Activated naive CD4-positive, alpha-beta T cell treated with anti-CD3 and anti-CD28 coated beads, Interleukin-2, amount 10 ng/mL, durations not matched to agents 7 days and 5 days (primary cell): ENCODE measurements around the gene CDH13.

Source experiments
- CTCF ChIA-PET: fragments of 350-600 bp; sonication (Branson Sonifier 250); formaldehyde crosslinking; loops from one replicate; lab custom pipeline; 2021; ENCODE audit warnings: antibody characterized with exemption; lab: Charles Lee
- DNase-seq: peaks from one replicate; pipeline ENCODE4 v3.0.0-alpha.2; 2020
- H3K27ac Mint-ChIP-seq: one replicate; pipeline ENCODE4 v1.8.0; 2021; ENCODE audit warnings: mild to moderate bottlenecking, moderate library complexity, mixed read lengths
- H3K27me3 Mint-ChIP-seq: one replicate; pipeline ENCODE4 v1.8.0; 2021; ENCODE audit warnings: mild to moderate bottlenecking, mixed read lengths
- H3K36me3 Mint-ChIP-seq: one replicate; pipeline ENCODE4 v1.8.0; 2021; ENCODE audit warnings: mixed read lengths
- H3K4me1 Mint-ChIP-seq: one replicate; pipeline ENCODE4 v1.8.0; 2021; ENCODE audit warnings: mixed read lengths
- H3K4me3 Mint-ChIP-seq: one replicate; pipeline ENCODE4 v1.8.0; 2021; ENCODE audit warnings: mild to moderate bottlenecking, moderate library complexity, mixed read lengths
- H3K9me3 Mint-ChIP-seq: one replicate; pipeline ENCODE4 v1.8.0; 2021; ENCODE audit warnings: mixed read lengths

Gene CDH13

GRCh38 chr16:83807710-83808572 is 1181.2 kb downstream of the CDH13 start, which contains the start of gene HSBP1:
HSBP1 (plus strand) TSS chr16:83807978; CDS start chr16:83808077, 99 bp downstream.
- CTCF ChIA-PET = interaction anchor here (1.5 kb wide), 1 partner anchor 18 kb away, joined by 3 read pairs; no protein-coding TSS in a partner anchor
- no peaks in the 10 kb centered on the region for H3K9me3 Mint-ChIP-seq
- H3K4me3 Mint-ChIP-seq = peak within 1 kb of the TSS; percentile 97
- H3K4me1 Mint-ChIP-seq = peaks cover 40% of the 10 kb centered on the region
- peaks cover 5% of the 10 kb centered on the region for H3K27me3 Mint-ChIP-seq
- peak within 1 kb of the TSS; percentile 91 for H3K27ac Mint-ChIP-seq
- peak; percentile 95 for DNase-seq
- H3K36me3 Mint-ChIP-seq = peaks cover 28% of the 10 kb centered on the region

DNA sequence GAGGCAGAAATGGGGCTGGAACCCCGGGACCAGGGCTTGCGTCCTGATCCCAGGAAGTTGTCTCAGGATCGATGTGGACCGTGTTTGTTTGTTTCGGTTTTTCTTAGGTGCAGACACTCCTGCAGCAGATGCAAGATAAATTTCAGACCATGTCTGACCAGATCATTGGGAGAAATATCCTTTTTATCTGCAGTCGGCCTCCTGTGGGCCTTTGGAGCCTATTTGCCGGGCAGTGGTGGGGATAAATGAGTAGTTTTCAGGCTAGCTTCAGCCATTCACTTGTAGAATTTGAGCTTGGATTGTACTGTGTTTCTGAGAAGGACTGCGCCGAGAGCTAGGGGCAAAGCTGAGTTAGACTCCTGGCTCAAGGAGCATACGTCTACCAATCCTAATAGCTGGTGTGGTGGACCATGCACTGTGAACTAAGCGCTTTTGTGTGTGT is 1181.8 kb downstream of the CDH13 start:
- Mint-ChIP-seq H3K4me3 (peak overlapping the region; percentile 97), H3K4me1 (peaks cover 43% of the 10 kb centered on the region), H3K9me3 (no peaks in the 10 kb centered on the region), H3K27ac (peak overlapping the region; percentile 90), H3K27me3 (peaks cover 5% of the 10 kb centered on the region), H3K36me3 (peaks cover 30% of the 10 kb centered on the region)
- CTCF ChIA-PET = interaction anchor here (1.5 kb wide), 1 partner anchor 18 kb away, joined by 3 read pairs; no protein-coding TSS in a partner anchor
- DNase-seq = no peak

DNA sequence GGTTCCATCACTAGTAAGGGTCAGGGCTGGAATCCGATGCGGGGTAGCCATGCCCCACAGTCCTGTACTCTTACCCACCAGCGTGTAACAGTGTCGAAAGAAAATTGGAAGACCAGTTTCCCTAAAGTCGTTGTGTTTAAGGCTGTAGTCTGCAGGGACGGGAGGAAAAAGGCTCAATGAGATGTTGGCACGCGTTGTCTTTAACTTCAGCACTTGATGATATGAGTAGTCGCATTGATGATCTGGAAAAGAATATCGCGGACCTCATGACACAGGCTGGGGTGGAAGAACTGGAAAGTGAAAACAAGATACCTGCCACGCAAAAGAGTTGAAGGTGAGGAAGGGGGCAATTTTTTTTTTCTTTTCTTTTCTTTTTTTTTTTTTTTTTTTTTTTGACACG is 1182.3 kb downstream of the CDH13 start:
- no peak for DNase-seq
- Mint-ChIP-seq H3K4me1 (peaks cover 43% of the 10 kb centered on the region), H3K27ac (peak overlapping the region; percentile 90), H3K4me3 (peak overlapping the region; percentile 97), H3K9me3 (no peaks in the 10 kb centered on the region), H3K27me3 (peaks cover 2% of the 10 kb centered on the region), H3K36me3 (peaks cover 30% of the 10 kb centered on the region)
- CTCF ChIA-PET = no interaction called here

DNA sequence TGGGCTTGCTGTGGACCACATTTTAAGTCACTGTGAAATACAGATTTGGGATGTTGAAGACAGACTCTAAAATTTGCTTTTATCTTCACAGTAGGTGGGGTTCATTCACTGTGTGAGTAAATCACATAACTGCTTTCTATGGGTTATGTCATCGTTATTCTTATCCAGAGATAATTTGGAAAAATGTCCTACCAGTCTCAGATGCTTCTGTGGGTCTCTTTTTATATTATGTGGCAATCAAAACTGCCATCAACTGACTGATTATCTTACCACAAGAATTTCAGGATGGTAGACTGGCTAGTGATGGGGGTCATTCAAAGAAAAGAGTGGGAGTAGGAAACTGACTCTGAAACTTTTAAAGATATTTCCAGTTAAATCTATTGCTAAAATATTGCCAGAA is 1184.1 kb downstream of the CDH13 start:
- H3K4me1 Mint-ChIP-seq = peaks cover 43% of the 10 kb centered on the region
- H3K9me3 Mint-ChIP-seq = no peaks in the 10 kb centered on the region
- CTCF ChIA-PET = no interaction called here
- no peak overlapping the region for H3K27ac Mint-ChIP-seq
- H3K4me3 Mint-ChIP-seq = no peak overlapping the region
- no peak for DNase-seq
- H3K27me3 Mint-ChIP-seq = no peaks in the 10 kb centered on the region
- H3K36me3 Mint-ChIP-seq = peaks cover 30% of the 10 kb centered on the region

GRCh38 chr16:83813823-83814658 is 1187.3 kb downstream of the CDH13 start:
- Mint-ChIP-seq H3K36me3 (peaks cover 21% of the 10 kb centered on the region), H3K4me3 (no peak overlapping the region), H3K4me1 (peaks cover 17% of the 10 kb centered on the region), H3K27ac (no peak overlapping the region), H3K27me3 (no peaks in the 10 kb centered on the region), H3K9me3 (no peaks in the 10 kb centered on the region)
- no peak for DNase-seq
- CTCF ChIA-PET = interaction anchor here (0.9 to 1.9 kb wide), 2 partner anchors 10 to 13 kb away, joined by 3 to 4 read pairs; no protein-coding TSS in a partner anchor

GRCh38 chr16:83814659-83814985 is 1187.9 kb downstream of the CDH13 start:
- H3K27ac Mint-ChIP-seq = no peak overlapping the region
- no peak for DNase-seq
- CTCF ChIA-PET = interaction anchor here (0.9 to 1.9 kb wide), 2 partner anchors 10 to 12 kb away, joined by 3 to 4 read pairs; no protein-coding TSS in a partner anchor
- no peak overlapping the region for H3K4me3 Mint-ChIP-seq
- no peaks in the 10 kb centered on the region for H3K27me3 Mint-ChIP-seq
- peaks cover 14% of the 10 kb centered on the region for H3K4me1 Mint-ChIP-seq
- H3K36me3 Mint-ChIP-seq = peaks cover 19% of the 10 kb centered on the region
- no peaks in the 10 kb centered on the region for H3K9me3 Mint-ChIP-seq

DNA sequence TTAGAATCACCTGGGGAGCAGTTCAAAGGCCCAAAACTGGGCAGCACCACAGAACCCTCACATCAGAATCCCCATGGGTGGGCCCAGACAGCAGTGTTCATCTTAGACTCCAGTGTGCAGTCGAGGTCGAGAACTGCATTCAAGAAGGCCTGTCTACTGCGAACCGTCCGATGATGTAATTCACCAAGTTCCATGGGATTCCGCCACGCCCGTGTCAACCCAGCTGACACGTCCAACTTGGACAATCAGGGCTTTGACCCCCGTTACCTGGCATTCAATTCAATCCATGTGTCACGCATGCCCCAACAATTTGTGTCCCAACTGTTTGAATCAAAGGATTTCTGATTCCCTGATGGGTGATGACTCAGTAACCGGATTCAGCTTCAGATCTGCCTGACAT is 1190.3 kb downstream of the CDH13 start:
- H3K27ac Mint-ChIP-seq = no peak overlapping the region
- H3K9me3 Mint-ChIP-seq = no peaks in the 10 kb centered on the region
- H3K4me1 Mint-ChIP-seq = peaks cover 5% of the 10 kb centered on the region
- DNase-seq = no peak
- H3K27me3 Mint-ChIP-seq = peaks cover 1% of the 10 kb centered on the region
- H3K36me3 Mint-ChIP-seq = peaks cover 6% of the 10 kb centered on the region
- CTCF ChIA-PET = no interaction called here
- no peak overlapping the region for H3K4me3 Mint-ChIP-seq

DNA sequence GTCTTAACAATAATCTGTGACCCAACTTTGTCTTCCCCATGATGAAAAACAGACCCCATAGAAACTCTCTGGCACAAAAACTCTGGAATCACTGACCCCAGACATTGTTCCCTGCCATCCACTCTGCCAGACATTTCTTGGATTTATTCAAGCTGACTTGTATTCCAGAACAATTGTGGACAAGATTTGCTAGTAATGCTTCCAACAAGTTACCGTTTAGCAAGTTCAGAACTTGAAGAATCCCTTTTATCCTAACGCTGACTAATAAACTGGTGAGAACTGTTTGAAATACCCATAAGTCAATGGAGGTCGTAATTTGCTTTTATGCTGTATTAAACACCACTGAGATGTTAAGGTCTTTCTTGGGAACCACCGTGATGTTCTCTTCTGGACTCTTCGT is 1191.5 kb downstream of the CDH13 start:
- no peaks in the 10 kb centered on the region for H3K9me3 Mint-ChIP-seq
- CTCF ChIA-PET = no interaction called here
- peaks cover 7% of the 10 kb centered on the region for H3K27me3 Mint-ChIP-seq
- no peak overlapping the region for H3K27ac Mint-ChIP-seq
- no peak for DNase-seq
- H3K4me1 Mint-ChIP-seq = no peaks in the 10 kb centered on the region
- H3K36me3 Mint-ChIP-seq = no peaks in the 10 kb centered on the region
- H3K4me3 Mint-ChIP-seq = no peak overlapping the region

DNA sequence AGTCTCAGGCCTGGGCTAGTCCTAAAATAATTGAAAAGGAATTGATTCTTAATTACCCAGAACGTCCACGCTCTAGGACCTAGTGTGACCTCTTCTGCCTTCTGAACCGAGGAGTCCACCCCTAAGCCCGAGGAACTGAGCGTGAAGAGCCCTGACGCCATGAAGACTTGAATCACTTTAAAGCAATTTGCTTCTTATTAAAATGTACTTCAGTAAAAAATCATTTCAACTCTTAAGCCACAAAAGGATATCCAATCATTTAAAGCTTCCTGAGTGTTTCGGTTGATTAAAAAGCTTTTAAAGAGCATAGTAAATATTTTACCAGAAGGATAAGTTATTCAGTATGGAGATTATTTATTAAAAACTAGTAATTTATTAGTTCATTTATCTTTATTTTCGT is 1192.6 kb downstream of the CDH13 start:
- Mint-ChIP-seq H3K27me3 (peaks cover 9% of the 10 kb centered on the region), H3K4me1 (no peaks in the 10 kb centered on the region), H3K4me3 (no peak overlapping the region), H3K9me3 (no peaks in the 10 kb centered on the region), H3K27ac (no peak overlapping the region), H3K36me3 (no peaks in the 10 kb centered on the region)
- CTCF ChIA-PET = no interaction called here
- DNase-seq = no peak

DNA sequence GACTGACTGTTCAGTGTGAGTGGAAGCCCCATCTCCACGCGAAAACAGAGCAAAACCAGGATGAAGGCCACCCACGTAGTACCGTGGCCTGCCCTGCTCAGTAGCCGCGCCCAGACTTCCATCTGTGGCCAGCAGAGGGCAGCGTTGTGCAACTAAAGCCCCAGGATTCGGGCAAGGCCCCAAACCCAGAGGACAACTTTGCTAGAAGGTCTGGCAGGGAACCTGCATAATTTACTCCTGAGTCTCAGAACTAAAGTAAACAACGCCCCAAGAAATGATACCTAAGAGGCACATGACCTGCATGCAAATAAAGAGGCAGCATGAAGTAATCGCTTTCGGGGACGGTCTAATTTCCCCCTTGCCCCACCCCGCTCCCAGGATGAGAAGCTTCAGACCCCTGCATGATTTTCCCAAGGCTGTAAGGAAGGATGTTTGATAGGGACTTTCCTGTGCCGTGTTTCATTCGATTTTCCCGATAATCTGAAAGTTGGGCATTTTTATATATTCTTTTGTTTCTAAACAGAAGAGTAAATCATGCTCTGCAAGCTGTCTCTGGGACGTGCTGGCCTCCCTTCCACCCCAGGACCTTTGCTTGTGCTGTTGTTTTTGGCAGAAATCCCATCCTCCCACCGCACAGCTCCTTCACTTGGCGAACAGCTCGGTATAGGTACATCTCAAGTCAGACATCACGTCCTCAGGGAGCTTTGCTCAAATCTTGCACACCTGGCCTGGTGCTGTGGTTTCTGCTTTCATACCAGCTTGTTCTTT is 1199.6 kb downstream of the CDH13 start:
- H3K27me3 Mint-ChIP-seq = peaks cover 25% of the 10 kb centered on the region
- no peak overlapping the region for H3K4me3 Mint-ChIP-seq
- H3K36me3 Mint-ChIP-seq = no peaks in the 10 kb centered on the region
- no peak overlapping the region for H3K27ac Mint-ChIP-seq
- DNase-seq = peak; percentile 86
- H3K9me3 Mint-ChIP-seq = no peaks in the 10 kb centered on the region
- H3K4me1 Mint-ChIP-seq = peaks cover 5% of the 10 kb centered on the region
- CTCF ChIA-PET = interaction anchor here (0.7 to 2.1 kb wide), 15 partner anchors 9 to 262 kb away, joined by 3 to 13 read pairs (median 5); partner anchors contain the start of genes HSBP1, MLYCD and OSGIN1

GRCh38 chr16:83830091-83830768 is 1203.5 kb downstream of the CDH13 start:
- no peaks in the 10 kb centered on the region for H3K36me3 Mint-ChIP-seq
- CTCF ChIA-PET = no interaction called here
- peaks cover 22% of the 10 kb centered on the region for H3K27me3 Mint-ChIP-seq
- peaks cover 11% of the 10 kb centered on the region for H3K4me1 Mint-ChIP-seq
- DNase-seq = no peak
- H3K9me3 Mint-ChIP-seq = no peaks in the 10 kb centered on the region
- H3K27ac Mint-ChIP-seq = no peak overlapping the region
- no peak overlapping the region for H3K4me3 Mint-ChIP-seq

- Mint-ChIP-seq H3K27me3 (peaks cover 25% of the 10 kb centered on the region), H3K9me3 (no peaks in the 10 kb centered on the region), H3K4me3 (no peak overlapping the region), H3K36me3 (no peaks in the 10 kb centered on the region), H3K4me1 (peaks cover 17% of the 10 kb centered on the region), H3K27ac (no peak overlapping the region)
- DNase-seq = no peak
- CTCF ChIA-PET = no interaction called here
Observed at GRCh38 chr16:83830769-83831455, 1204.1 kb downstream of the CDH13 start.

DNA sequence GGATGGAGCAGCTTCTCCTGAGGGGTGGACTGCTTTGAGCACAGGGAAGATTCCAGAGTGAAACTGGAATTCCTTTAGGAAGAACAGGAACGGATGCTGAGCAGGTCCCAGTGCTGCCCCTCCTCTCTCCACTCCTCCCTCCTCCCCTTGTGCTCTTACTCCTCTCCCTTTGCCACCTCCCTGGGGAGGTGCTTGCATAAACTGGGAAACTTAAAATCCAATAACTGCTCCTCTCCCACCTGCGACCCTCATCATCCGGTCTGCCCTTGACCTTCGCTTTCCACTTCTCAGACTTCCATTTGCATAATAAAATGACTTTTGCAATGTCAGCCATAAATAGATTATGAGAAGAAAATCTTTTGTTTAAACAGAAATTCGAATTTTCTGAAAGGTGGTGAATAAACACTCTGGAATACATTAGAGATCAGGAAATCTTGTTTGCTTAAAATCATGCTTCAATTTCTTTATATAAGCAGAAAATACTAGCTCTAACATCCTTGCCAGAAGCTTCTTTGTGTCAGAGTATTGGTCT is 1204.8 kb downstream of the CDH13 start:
- DNase-seq = no peak
- CTCF ChIA-PET = no interaction called here
- no peaks in the 10 kb centered on the region for H3K9me3 Mint-ChIP-seq
- no peaks in the 10 kb centered on the region for H3K36me3 Mint-ChIP-seq
- peaks cover 19% of the 10 kb centered on the region for H3K4me1 Mint-ChIP-seq
- H3K4me3 Mint-ChIP-seq = no peak overlapping the region
- peaks cover 25% of the 10 kb centered on the region for H3K27me3 Mint-ChIP-seq
- H3K27ac Mint-ChIP-seq = no peak overlapping the region
